ENCODE data around the gene PVALB. TPM values are rescaled to one million over a fixed set of nuclear protein-coding genes. Genes with fewer than 3 reads are reported as not detected.

The PVALB gene
- total and polyA plus RNA-seq, 2 donors (not counting 3 experiments of a cell fraction or from before 2014, with no cell fraction given), result not detected

DNA sequence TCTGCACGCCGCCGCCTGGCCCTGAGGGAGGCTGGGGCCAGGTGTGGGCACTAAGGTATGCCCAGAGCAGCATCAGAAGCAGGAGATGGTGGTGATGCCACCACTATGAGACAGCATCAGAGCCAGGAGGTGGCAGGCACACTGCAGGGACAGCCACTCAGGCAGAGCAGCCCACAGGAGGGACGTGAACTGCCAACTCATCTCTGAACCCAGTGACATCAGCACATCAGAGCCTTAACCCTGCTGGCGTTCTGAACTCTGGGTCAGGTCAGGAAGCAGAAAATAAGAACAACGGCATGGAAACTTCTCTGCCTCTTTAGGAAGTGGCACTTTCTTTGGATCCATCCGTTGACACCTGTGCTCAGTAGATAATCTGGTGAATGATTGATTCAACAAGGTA, 26.2 kb downstream of the PVALB start:
- Histone ChIP-seq H3K4me1 (ENCODE audit: control insufficient read depth, extremely low read depth, insufficient read depth, low read length) (no peaks in the 10 kb centered on the region), H3K4me2 (ENCODE audit: insufficient read depth, low read length) (no peak overlapping the region), H3K36me3 (ENCODE audit: control insufficient read depth in 2 of 2, extremely low read depth in 1 of 2, insufficient read depth in 2 of 2, low read length in 2 of 2) (no peaks in the 10 kb centered on the region), H3K27ac (ENCODE audit: insufficient read depth, low read depth, low read length) (no peak overlapping the region), H3K79me2 (ENCODE audit: control insufficient read depth, insufficient read depth, low read length) (no peaks in the 10 kb centered on the region), H2AFZ (ENCODE audit: low read depth, low read length) (no peak overlapping the region), H3K4me3 (replicated peaks in 1 of 3; ENCODE audit: insufficient read depth in 1 of 3, low read depth in 1 of 3, low read length in 3 of 3) (no peak overlapping the region), H4K20me1 (replicated peaks; ENCODE audit: control insufficient read depth, extremely low read depth, insufficient read depth, low read length) (no peaks in the 10 kb centered on the region), H3K9me1 (replicated peaks; ENCODE audit: control insufficient read depth, extremely low read depth, insufficient read depth, low read length) (no peaks in the 10 kb centered on the region), H3K9me3 (replicated peaks; ENCODE audit: control insufficient read depth, insufficient read depth, low read length) (no peaks in the 10 kb centered on the region), H3K27me3 (ENCODE audit: control insufficient read depth in 2 of 2, insufficient read depth in 2 of 2, low read length in 2 of 2) (peaks cover 9 to 22% of the 10 kb centered on the region in 2 experiments), H3K9ac (replicated peaks; ENCODE audit: extremely low read depth, insufficient read depth, low read length) (no peak overlapping the region)
- no peak for TF ChIP-seq MYC (IDR thresholded peaks at IDR 0.05; ENCODE audit: low read depth, low read length)
- intact Hi-C loops (cut with micrococcal nuclease) (no loop called here), dilution Hi-C loops (cut with MboI; ENCODE audit: extremely low pct_ligation_motif_present, low sequenced_read_pairs) (no loop called here)
- no TSS peak for BruUV-seq (replicated peaks)
- CTCF ChIA-PET, result no interaction called here
- no peak for DNase-seq (ENCODE audit: low read depth, low spot score)
- POLR2A ChIA-PET, result no interaction called here
- no peak for FAIRE-seq

DNA sequence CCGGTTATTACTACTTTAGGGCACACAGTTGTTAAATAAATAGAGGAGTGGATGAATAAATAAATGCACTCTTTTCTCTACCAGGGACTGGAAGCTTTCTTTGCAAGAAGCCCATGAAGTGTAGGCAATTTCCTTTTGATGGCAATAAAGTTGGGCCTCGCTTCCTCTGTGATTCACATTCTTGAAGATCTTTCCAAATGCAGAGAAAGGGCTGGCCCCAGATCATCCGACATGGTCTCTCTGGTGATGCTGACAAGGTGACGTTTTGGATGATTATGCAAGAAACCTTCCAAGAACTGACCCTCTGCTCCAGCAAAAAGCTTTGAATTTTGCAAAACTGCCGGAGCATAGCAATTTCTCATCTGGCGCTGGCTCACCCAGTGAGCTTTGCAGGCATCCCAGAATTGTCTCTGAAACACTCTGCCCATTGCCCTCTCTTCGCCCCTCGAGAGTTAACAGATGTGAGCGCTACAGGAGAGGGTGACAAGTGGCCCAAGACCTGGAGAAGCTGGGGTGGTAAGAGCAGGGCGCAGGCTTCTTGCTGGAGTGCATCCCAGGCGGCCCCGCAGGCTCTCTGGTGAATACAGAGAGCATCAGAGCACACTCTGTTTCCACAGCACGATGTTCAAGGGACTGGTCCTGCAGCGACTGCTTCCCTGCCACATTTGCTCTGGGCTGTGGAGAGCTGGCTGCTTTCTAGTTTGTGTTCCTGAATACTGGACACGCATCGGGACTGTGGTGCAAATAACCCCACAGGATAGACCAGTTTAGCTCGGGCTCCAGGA, 29.4 kb downstream of the PVALB start:
- DNase-seq (ENCODE audit: low read depth, low spot score) (no peak), FAIRE-seq (no peak)
- no TSS peak for BruUV-seq (replicated peaks)
- H2AFZ ChIP-seq (ENCODE audit: low read depth, low read length), result no peak overlapping the region
- no peak overlapping the region for H3K27ac ChIP-seq (ENCODE audit: insufficient read depth, low read depth, low read length)
- H3K4me1 ChIP-seq (ENCODE audit: control insufficient read depth, extremely low read depth, insufficient read depth, low read length), result no peaks in the 10 kb centered on the region
- intact Hi-C loops (cut with micrococcal nuclease), result no loop called here
- H3K4me2 ChIP-seq (ENCODE audit: insufficient read depth, low read length), result no peak overlapping the region
- ChIA-PET POLR2A (interaction anchor here (0.6 kb wide), 1 partner anchor 86 kb away, joined by 8 read pairs; no protein-coding TSS in a partner anchor), CTCF (interaction anchor here (1.1 to 10.8 kb wide), 6 partner anchors 14 to 259 kb away, joined by 3 to 149 read pairs (median 4); no protein-coding TSS in a partner anchor)
- no peaks in the 10 kb centered on the region for H3K9me1 ChIP-seq (replicated peaks; ENCODE audit: control insufficient read depth, extremely low read depth, insufficient read depth, low read length)
- dilution Hi-C loops (cut with MboI; ENCODE audit: extremely low pct_ligation_motif_present, low sequenced_read_pairs), result no loop called here
- no peaks in the 10 kb centered on the region for H3K36me3 ChIP-seq (ENCODE audit: control insufficient read depth in 2 of 2, extremely low read depth in 1 of 2, insufficient read depth in 2 of 2, low read length in 2 of 2)
- no peaks in the 10 kb centered on the region for H3K79me2 ChIP-seq (ENCODE audit: control insufficient read depth, insufficient read depth, low read length)
- H3K9ac ChIP-seq (replicated peaks; ENCODE audit: extremely low read depth, insufficient read depth, low read length), result no peak overlapping the region
- no peaks in the 10 kb centered on the region for H3K9me3 ChIP-seq (replicated peaks; ENCODE audit: control insufficient read depth, insufficient read depth, low read length)
- TF ChIP-seq, protein P1, sequence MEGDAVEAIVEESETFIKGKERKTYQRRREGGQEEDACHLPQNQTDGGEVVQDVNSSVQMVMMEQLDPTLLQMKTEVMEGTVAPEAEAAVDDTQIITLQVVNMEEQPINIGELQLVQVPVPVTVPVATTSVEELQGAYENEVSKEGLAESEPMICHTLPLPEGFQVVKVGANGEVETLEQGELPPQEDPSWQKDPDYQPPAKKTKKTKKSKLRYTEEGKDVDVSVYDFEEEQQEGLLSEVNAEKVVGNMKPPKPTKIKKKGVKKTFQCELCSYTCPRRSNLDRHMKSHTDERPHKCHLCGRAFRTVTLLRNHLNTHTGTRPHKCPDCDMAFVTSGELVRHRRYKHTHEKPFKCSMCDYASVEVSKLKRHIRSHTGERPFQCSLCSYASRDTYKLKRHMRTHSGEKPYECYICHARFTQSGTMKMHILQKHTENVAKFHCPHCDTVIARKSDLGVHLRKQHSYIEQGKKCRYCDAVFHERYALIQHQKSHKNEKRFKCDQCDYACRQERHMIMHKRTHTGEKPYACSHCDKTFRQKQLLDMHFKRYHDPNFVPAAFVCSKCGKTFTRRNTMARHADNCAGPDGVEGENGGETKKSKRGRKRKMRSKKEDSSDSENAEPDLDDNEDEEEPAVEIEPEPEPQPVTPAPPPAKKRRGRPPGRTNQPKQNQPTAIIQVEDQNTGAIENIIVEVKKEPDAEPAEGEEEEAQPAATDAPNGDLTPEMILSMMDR (IDR thresholded peaks at IDR 0.05; ENCODE audit: extremely low read depth in 1 of 2, insufficient read depth in 1 of 2, low read depth in 1 of 2, low read length in 2 of 2), result no peak
- TF ChIP-seq GATA2 (IDR thresholded peaks at IDR 0.05; ENCODE audit: insufficient read depth, insufficient read length, low read depth, low read length) (no peak), POLR2A (IDR thresholded peaks at IDR 0.05; ENCODE audit: low read depth, low read length) (no peak), FOS (IDR thresholded peaks at IDR 0.05; ENCODE audit: borderline replicate concordance, insufficient read depth, low read length) (no peak), MYC (IDR thresholded peaks at IDR 0.05; ENCODE audit: low read depth, low read length) (no peak), JUN (IDR thresholded peaks at IDR 0.05; ENCODE audit: borderline replicate concordance, insufficient read depth, insufficient read length, low read depth) (no peak), POLR2AphosphoS5 (IDR thresholded peaks at IDR 0.05; ENCODE audit: insufficient read depth, low read depth, low read length) (no peak)
- H4K20me1 ChIP-seq (replicated peaks; ENCODE audit: control insufficient read depth, extremely low read depth, insufficient read depth, low read length), result no peaks in the 10 kb centered on the region
- H3K27me3 ChIP-seq (ENCODE audit: control insufficient read depth in 2 of 2, insufficient read depth in 2 of 2, low read length in 2 of 2), result peaks cover 3 to 19% of the 10 kb centered on the region in 2 experiments
- H3K4me3 ChIP-seq (replicated peaks in 1 of 3; ENCODE audit: insufficient read depth in 1 of 3, low read depth in 1 of 3, low read length in 3 of 3), result no peak overlapping the region
